DOHH2 (cell line): ENCODE measurements around the gene TOX3.

Experiments
- CTCF ChIP-seq: fragments of 200-600 bp; sonication (generic); IDR thresholded peaks from one replicate; pipeline ENCODE4 v1.5.1; 2014; ENCODE audit warnings: antibody characterized with exemption, mild to moderate bottlenecking, low read depth, low read length; ENCODE audit not compliant: poor library complexity, severe bottlenecking
- EZH2phosphoT487 ChIP-seq: fragments of 200-600 bp; sonication (generic); IDR thresholded peaks from 2 replicates; pipeline ENCODE4 v1.6.1; 2017; ENCODE audit warnings: borderline replicate concordance, mild to moderate bottlenecking, antibody characterized with exemption, low read length, moderate library complexity, mixed read lengths

GRCh38 chr16:52572656-52573055, 25.7 kb upstream of the TOX3 start:
- TF ChIP-seq EZH2phosphoT487 (no peak), CTCF (no peak)
